Measurements from ENCODE around the gene LRRC66.

LRRC66 gene

GRCh38 chr4:52010986-52011385, 9.2 kb downstream of the LRRC66 start:
- DNase-seq (ENCODE audit: low spot score) = no peak

DNA sequence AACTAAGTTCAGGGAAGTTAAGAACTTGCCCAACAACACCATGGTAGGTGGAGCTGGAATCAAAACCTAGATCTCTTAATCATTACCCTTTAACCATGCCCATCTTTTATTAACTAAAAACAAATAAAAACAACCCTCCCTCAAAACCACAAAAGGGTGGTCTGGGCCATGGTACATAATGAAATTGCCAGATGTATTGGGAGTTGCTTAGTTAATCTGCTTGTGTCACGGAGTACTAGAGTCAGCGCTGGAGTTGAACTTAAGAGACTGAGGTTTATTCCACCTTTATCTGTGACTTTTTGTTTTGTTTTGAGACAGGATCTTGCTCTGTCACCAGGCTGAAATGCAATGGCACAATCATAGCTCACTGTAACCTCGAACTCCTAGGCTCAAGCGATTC, 13.3 kb downstream of the LRRC66 start:
- no peak for DNase-seq (ENCODE audit: low spot score)

DNA sequence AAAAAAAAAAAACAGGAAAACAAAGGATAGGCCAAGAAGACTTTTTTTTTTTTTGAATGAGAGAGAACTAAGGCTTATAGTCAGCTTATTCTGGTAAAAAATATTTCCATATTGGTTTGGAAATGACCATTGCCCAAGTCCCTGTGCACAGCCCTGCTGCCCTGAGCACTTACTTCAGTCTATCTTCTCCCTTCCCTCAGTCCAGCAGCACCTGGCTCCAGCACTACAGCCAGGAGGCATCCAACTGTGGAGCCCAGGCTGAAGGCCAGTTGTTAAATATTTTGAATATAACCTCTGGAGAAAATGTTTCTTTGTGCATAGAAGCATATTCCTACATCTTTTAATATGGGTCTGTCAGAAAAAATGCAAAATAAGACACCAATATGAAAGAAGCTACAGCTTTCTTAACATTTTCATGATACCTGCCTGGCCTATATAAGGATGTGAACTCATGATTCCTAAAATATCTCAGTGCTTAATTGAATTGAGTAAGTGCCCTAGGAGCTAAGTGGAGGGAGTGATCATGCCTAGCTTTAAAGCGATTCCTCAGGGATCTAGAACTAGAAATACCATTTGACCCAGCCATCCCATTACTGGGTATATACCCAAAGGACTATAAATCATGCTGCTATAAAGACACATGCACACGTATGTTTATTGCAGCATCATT, 14.4 kb downstream of the LRRC66 start:
- no peak for DNase-seq (ENCODE audit: low spot score)

GRCh38 chr4:52004414-52004813, 15.7 kb downstream of the LRRC66 start:
- no peak for DNase-seq (ENCODE audit: low spot score)

DNA sequence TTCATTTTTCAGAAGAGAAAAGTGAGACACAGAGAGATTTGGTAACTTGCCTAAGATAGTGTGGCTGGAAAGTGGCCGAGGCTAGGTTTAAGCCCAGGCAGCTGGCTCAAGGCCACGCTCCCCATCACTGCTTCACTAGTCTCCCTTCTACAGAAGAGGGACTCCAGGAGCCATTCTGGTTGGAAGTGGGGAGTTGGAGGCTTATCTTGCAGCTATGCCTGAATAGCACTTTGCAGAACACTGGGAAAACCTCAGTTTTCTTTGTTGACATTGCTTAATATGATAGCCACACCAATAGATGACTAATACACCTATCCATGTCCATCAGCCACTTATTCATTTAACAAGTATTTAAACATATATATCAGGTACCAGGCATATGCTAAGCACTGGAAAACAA, 18.5 kb downstream of the LRRC66 start:
- DNase-seq (ENCODE audit: low spot score) = no peak

- DNase-seq (ENCODE audit: low spot score) = no peak
Measured at GRCh38 chr4:51999250-51999649, 20.9 kb downstream of the LRRC66 start.

DNA sequence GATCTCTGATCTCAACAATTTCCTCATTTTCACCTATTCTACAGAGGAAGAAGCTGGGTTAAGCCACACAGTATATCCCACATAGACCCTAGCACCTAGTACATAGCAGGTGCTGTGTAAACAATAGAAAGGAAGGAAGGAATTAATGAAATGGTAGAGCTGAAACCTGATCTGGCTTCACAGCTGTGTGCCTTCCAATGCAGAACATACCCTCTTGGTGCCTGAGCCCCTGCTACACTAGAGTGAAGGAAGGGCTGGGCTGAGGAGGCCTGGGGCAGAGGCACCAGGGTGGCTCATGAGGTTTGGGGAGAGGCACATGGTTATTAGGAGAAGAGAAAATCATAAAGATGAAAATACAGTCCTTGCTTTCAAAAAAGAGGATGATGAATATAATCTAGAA, 21.3 kb downstream of the LRRC66 start:
- DNase-seq (ENCODE audit: low spot score) = no peak

DNA sequence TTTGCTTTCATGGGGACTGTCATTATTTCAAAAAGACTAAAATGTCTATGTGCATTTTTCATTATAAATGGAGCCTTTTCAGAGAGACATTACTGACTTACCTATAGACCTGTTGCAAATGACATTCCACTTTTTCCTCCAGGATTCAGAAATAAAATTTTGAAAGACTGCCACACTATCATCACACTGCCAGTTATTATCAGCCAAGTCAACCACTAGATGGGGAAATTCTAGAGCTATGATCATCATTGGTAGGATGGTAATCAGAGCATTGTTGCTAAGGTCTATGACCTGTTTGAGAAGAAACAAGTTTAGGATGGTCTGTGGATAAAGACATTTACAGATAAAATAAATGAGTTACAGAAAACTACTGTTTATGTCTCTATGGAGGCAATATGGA, 22.5 kb downstream of the LRRC66 start:
- no peak for DNase-seq (ENCODE audit: low spot score)

- DNase-seq (ENCODE audit: low spot score) = no peak
Measured at GRCh38 chr4:51995647-51996220, 24.4 kb downstream of the LRRC66 start.

- no peak for DNase-seq (ENCODE audit: low spot score)
Measured at GRCh38 chr4:51965862-51966261, 54.3 kb downstream of the LRRC66 start.

DNA sequence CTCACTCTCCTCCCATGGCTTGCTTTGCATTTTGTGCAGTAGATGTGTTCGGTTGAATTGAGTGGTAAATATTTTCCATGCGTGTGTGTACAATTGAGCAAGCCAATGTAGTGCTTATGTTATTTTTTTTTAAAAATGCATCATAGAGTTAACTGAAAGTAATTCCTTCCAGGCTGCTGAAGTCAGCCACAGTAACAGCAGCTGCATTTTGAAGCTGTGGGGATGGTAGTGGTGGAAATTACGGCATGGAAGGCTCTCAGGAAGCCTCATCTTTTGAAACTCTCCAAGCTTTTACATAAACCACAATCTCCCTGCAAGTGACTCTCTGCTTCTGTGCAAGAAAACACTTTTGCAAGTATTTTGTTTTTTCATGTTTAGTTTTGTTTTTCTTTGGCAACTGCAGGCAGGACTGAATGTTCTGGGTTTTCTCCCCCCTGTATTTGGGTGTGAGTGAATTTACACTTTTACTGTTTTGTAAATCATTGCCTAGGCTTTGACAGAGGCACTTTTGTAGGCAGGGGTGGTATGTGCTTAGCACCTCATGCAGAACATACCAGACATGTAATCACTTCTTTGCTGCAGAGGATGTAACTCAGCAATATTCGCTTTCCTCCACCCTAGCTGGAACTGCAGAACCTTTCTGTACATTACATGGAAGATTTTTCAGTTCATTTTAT, 56.2 kb downstream of the LRRC66 start:
- DNase-seq (ENCODE audit: low spot score) = no peak

DNA sequence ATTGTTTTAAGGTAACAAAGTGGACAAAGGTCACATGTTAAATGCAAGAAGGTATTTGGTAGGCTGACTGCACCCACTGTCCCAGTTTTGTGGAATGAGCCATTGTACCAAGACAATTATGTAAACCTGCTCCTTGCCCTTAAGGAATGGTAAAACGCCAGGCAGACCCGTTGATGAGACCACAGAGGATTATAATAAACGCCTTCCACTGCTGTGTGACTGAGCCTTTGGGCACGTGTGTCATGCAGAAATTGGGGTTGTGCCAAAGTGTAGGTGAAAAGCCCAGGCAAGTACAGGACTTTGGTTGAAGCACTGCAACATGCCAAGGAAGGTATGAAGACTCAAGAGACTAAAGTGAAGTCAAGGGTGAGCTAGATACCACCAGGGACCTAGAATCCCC, 59.7 kb downstream of the LRRC66 start:
- DNase-seq (ENCODE audit: low spot score) = no peak

GRCh38 chr4:51958199-51958968, 61.8 kb downstream of the LRRC66 start:
- DNase-seq (ENCODE audit: low spot score) = no peak

Measured in hematopoietic multipotent progenitor cell treated with erythropoietin and hydrocortisone succinate and interleukin-3 and kit ligand, for 15 days (in vitro differentiated cells).